COLO829 (cell line): ENCODE measurements around the gene INO80C.
"Not testable (repeated sequence)": the region's sequence is repeated elsewhere in the genome, so short reads cannot be mapped to it uniquely, and the experiment has no call there.

Experiments used
- DNase-seq: peaks from one replicate; pipeline ENCODE4 v3.0.0; 2012; ENCODE audit warnings: low spot score

INO80C gene

DNA sequence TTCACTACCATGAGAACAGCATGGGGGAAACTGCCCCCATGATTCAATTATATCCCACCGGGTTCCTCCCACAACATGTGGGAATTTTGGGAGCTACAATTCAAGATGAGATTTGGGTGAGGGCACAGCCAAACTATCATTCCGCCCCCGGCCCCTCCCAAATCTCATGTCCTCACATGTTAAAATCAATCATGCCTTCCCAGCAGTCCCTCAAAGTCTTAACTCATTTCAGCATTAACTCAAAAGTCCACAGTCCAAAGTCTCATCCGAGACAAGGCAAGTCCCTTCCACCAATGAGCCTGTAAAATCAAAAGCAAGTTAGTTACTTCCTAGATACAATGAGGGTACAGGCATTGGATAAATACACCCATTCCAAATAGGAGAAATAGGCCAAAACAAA lies 10.2 kb downstream of the INO80C start:
- not testable (repeated sequence) for DNase-seq

GRCh38 chr18:35485852-35486251 lies 11.9 kb downstream of the INO80C start:
- DNase-seq = no peak

DNA sequence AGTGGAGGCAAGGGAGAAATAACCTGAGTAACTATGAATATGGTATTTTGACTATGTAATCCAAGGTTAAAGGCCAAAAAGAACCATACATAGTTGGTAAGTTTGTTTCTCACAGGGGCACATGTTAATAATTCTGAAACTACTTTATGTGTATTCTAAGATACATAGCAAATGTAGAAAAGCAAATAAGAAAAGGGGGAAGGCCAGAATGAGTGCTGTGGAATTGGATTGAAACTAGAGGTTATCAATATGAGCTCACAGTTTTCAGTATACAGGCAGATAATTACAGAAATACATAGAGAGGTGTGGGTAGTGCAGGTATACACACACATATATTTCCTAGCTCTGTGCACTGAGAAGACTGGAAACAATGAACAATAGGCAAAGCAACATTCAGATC lies 13.7 kb downstream of the INO80C start:
- no peak for DNase-seq

DNA sequence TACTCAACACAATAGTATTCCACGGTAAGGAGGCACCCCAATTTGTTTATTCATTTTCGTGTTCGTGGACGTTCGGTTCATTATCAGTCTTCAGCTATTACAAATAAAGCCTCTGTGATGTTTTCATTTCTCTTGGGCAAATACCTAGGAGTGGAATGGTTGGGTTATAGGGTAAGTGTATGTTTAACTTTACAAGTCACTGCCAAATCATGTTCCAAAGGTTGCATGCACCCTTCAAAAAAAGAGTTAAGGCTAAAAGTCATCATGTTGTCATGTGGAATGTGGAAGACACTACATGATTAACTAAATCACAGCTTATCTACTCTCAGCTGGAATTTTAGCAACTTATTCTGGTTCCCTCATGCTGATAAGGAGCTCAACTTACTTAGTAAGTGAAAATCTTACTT lies 15.8 kb downstream of the INO80C start:
- no peak for DNase-seq

DNA sequence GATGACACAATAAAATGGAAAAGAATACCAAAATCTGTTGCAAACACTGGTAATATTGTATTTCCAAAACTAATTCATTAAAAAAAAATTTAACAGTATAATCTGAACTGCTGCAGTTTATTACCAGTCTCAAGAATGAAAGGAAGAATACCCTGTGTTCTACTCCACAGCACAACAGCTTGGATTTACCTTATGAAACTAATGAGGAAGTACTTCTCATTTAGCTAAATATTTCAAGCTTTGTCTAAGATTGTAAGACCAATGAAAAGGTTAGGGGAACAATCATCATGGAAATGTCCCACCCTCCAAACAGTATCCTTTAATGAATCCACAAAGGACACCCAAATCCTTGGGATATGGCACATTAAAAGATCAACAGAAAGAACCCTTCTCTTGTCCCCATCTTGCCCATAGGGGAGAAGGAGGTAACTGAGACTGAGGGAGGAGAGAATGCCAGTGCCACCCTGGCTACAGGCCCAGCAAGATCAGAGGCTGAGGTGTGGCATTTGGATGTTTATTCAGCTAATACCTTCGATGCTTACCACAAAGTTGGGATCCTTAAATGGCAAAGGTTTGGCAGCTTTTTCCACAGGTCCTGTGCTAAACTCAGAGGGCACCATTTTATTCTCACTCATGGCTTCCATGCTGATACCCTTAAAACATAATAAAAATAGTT lies 17.7 kb downstream of the INO80C start:
- DNase-seq = no peak

DNA sequence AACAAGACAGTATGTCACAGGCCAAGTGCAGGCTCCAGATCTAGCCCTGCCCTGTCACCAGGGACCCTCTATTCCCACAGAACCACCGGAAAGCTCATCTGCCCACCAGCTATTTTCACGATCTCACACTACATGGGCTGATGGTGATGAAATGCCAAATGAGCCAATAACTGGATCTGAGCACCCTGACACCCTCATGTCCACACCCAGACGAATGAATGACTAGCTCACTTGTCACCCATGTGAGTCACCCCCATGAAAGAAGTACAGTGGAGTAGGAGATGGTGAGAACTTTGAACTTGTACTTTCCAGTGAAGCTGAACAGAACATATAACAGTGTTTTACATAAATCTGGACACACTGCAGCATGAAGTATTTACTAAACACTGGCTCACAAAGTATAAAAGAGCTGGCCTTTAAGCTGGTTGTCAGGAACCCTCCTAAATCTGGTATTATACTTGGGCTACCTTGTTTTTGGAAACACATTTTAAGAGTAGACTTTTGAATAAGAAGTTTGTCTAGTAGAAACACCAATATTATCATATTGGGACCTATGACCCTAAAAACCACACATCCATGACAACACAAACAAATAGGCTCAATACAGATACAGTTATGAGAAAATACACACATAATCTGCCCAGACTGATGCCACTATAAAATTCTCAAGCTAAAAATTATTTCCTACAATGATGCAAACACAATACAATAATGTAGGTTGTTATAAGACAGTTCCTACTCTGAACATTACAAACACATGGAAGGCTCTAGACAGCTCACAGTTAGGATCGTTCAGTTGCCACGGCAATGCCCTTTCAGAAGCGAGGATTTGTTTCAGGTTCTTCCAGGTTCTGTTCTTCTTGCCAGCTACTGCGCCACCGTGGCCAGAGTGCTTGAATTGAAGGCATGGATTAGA lies 19.0 kb downstream of the INO80C start:
- DNase-seq = peak; percentile 63

DNA sequence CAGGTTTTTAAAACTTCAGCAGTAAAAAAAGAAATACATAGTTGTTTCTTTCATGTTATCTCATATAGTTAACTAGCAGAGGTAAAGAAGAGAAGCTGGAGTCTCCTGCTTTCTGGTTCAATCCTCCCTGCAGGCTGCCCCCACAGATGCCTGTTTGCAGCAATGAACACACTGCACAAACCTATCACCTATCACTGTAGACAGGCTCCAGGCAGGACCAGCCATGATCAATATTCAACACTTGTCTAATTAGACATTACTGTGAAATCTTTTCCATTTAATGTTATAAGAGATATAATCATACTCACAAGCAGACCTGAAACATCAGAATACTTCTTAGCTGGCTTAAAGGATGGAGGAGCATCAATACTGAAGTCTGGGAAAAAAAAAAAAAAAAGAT lies 19.8 kb downstream of the INO80C start:
- DNase-seq = no peak

DNA sequence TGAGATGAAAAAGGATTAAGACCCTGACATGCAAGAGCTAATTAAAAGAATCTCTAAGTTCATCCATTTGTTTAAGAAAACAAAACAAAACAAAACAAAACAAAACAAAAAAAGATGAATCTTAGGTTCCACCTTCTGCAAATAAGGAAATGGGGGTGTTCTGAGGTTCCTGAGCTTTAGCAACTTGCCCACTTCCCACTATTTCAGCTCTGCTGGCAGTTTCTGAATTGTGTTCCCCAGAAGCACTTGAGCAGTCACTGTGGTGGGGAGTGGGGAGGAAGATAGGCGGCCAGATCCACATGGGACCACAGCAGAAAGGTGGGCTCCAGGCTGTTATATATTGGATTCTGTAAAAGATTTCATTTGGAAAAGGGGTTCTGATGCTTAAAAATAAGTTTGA lies 20.3 kb downstream of the INO80C start:
- DNase-seq = no peak

- no peak for DNase-seq
These were observed 22.9 kb downstream of the INO80C start for GRCh38 chr18:35474884-35475283.

DNA sequence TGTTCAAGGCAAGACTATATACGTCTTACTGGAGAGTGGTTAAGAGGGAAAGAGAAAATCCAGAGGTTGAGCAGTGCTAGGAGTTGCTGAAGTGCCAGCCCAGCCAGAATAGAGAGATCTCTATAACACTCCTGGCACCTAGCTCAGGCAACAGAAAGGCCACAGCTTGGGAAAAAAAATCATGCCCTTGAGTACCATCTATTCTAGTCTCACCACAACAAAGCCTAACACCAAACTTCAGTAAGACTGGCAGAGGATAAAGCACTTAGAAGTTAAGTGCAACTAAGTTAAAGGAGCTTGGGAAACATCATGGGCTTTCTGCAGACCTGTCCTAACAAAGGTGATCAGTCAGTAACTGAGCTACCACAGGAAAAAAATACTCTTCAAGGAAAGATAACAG lies 24.2 kb downstream of the INO80C start:
- DNase-seq = no peak

- no peak for DNase-seq
These were observed 27.3 kb downstream of the INO80C start for GRCh38 chr18:35470435-35470834.

DNA sequence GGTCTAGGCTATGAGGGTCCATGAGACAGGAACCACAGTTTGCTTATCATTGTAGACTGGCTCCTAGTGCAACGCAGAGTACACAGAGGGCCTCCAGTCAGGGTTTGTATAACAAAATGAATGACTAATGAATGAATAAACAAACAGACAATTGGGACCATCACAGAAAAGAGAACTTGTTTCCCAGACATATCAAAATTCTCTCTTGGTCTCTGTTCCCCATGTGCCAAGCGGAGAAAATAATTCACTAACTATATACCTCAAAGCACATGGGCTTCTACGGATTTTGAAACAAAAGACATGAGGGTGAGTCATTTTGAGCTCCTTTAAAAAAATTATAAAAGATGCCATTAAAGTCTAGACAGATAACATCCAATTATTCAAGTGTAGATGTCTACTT lies 28.0 kb downstream of the INO80C start:
- peak; percentile 64 for DNase-seq

GRCh38 chr18:35468711-35469110 lies 29.0 kb downstream of the INO80C start:
- no peak for DNase-seq

DNA sequence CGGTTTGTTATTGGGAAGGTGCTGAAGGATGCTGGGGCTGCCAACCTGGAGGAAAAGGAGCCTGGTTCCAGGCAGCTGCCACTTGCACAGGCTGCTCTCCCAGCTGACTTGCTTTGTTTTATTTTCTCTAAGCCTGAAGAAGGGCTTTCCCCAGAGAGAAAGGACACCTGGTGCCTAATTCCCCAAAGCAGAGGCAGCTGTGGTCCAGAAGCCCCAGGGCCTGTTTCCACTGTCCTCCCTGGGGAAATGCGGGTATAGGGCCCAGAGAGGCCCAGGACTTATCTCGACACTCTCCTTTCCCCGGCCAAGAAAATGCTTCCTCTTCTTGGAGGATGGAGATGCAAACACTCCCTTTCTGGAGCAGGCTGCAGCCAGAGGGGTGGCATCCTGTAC lies 30.1 kb downstream of the INO80C start:
- DNase-seq = no peak

GRCh38 chr18:35466815-35467623 lies 30.7 kb downstream of the INO80C start:
- no peak for DNase-seq

- no peak for DNase-seq
These were observed 31.4 kb downstream of the INO80C start for GRCh38 chr18:35466334-35466733.

GRCh38 chr18:35465329-35465728 lies 32.4 kb downstream of the INO80C start:
- DNase-seq = no peak

GRCh38 chr18:35464831-35465279 lies 32.9 kb downstream of the INO80C start:
- no peak for DNase-seq

DNA sequence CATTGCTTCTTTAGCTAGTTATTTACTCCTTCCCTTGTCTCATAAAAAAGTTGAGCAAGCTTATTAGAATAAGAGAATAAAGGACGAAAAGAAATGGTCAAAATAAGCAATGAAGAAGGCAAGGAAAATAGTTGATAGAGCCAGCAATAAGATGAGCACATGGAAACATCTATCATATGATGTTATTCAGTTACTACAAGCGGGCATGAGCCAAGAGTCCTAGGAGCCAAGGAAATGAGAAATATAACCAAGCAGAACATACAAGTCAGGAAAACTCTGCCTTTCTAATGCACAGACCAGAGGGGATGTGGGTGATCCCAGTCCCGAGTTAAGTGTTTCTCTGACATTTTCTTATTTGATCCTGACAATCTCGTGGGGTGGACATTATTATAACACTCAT lies 33.9 kb downstream of the INO80C start:
- no peak for DNase-seq

GRCh38 chr18:35463050-35463449 lies 34.7 kb downstream of the INO80C start:
- no peak for DNase-seq

DNA sequence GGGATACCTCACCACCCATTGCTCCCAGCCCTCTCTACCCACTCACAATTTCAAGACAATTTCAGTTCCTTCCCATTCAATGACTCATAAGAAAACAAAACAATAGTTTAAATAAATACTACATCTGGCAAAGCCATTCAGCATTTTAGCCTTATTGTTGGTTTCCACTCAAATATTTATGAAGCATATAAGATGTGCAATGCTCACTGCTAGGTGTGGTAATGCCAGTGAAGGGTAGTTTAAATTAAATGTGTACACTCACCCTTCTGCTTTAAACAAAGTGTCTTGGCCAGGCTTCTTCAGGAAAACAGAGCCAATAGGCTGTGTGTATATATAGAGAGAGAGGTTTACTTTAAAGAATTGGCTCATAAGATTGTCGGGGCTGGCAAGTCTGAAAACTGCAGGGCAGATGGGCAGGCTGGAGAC lies 37.0 kb downstream of the INO80C start:
- no peak for DNase-seq

- no peak for DNase-seq
These were observed 37.8 kb downstream of the INO80C start for GRCh38 chr18:35459997-35460396.
